NOMO-1 treated with DMSO at 0.1 percent for 48 hours (cell line): ENCODE data around the gene MEF2A.
A peak's percentile ranks its signal among the peaks of the same experiment; 100 is the strongest.

Source experiments
- DNase-seq: peaks from one replicate; lab custom pipeline; 2025; ENCODE audit not compliant: unreplicated experiment; lab: John Stamatoyannopoulos, UW

The MEF2A gene

DNA sequence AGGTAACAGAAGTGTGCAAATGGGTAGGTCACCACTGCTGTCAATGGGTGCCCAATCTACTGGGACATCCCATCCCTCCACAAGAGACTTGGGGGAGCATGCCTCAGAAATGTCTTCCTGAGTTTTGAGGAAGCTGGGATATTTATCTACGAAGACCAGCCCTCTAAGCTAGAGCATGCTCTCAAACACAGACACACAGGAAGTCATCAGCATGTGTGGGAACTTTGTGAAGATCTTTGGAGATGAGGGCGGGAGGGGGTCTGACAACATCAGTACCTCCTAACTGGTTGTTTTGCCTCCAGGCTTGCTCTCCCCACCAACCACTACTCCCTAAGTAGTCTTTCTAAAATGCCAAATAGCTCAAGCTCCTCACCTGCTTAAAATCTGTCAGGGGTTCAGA is 3.5 kb upstream of the MEF2A start:
- DNase-seq = no peak

DNA sequence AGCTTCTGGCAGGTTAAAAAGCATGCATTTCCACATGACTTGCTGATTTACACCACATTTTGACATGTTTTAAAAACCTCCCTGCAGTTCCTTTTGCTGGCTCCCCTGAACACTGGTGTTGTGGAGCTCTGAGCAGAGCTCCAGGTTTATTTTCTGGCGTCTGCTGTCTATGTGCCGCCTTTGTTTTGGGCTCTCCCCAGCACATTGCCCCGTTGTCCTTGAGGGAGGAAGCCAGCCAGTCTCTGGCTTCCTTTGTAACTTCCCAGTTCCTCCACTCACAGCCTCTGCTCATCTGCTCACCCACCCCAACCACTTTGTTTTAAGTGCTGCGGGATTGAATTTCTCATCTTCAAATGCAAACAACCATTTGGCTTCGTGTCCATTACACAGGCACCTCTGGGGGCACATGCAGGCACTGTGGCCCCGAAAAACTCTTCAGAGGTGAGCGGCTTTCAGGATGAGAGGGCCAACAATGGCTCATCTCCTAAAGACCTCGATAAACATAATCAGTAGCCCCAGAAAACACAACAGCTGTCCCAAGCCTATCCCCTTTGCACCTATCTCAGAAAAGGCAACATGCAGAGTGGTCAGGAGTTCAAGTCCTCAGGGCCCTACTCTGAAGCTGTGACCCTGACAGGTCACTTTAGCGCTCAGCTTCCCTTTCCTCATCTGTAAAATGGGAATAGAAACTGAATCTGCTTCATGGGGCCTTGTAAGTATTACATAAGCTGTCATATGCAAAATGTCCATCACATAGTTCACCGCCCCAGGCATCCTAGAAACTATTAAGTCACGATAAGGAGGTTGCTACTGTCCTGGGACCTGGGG is 1.3 kb upstream of the MEF2A start:
- DNase-seq = peak; percentile 63

DNA sequence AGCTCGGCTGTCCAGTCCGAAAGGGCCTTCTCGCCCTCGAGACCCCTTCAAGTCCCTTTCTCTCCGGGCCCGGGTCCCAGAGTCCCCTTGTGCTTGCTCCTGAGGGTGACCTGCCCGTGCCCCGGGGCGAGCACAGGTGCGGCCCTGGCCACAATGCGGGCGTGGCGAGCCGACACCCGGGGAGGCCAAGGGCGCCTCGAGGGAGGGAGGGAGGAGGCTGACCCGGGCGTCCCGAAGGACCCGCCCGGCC is 810 bp upstream of the MEF2A start:
- DNase-seq = no peak

- DNase-seq = peak; percentile 24
Observed at GRCh38 chr15:99566157-99566897, 543 bp downstream of the MEF2A start.

- DNase-seq = no peak
Observed at GRCh38 chr15:99568625-99569352, 3.0 kb downstream of the MEF2A start.

DNA sequence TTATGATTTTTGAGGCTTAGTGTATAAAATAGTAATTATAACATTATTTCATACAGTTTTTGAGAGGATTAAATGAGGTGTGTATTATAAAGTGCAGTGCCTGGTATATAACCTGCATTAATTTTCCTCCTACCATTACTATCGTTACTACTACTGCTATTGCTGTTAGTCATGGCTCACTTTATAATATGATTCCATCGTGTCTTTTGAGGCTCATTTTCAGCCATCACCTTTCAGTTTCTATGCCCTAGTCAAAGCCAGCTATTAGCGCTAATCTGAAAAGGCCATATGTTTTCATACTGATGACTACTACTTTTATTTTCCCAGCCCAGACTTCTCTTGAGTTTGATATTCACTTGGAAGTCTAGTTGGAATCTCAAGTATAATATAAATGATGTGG is 5.5 kb downstream of the MEF2A start:
- DNase-seq = no peak

- no peak for DNase-seq
Observed at GRCh38 chr15:99574048-99574447, 8.3 kb downstream of the MEF2A start.

GRCh38 chr15:99574502-99574901 is 8.7 kb downstream of the MEF2A start:
- DNase-seq = no peak

GRCh38 chr15:99578809-99579208 is 13.0 kb downstream of the MEF2A start:
- no peak for DNase-seq

DNA sequence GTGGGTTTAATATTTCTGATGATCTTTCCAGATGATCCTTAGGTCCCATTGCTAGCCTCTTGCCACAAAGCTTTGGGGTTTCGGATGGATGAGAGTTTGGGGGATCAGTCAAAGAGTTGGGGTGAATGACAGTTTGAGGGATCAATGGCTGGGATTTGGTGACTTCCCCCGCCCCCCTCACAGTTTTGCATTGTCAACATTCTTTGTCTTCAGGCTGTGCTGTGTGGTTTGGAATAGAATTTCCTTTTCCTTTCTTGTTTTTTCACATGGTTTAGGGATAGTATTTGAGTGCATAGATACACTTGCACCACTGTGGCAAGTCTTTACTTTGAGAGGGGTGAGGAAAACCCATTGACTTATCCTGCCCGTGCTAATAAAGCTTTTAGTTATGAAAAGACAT is 14.3 kb downstream of the MEF2A start:
- no peak for DNase-seq

- no peak for DNase-seq
Observed at GRCh38 chr15:99582508-99582960, 16.8 kb downstream of the MEF2A start.

DNA sequence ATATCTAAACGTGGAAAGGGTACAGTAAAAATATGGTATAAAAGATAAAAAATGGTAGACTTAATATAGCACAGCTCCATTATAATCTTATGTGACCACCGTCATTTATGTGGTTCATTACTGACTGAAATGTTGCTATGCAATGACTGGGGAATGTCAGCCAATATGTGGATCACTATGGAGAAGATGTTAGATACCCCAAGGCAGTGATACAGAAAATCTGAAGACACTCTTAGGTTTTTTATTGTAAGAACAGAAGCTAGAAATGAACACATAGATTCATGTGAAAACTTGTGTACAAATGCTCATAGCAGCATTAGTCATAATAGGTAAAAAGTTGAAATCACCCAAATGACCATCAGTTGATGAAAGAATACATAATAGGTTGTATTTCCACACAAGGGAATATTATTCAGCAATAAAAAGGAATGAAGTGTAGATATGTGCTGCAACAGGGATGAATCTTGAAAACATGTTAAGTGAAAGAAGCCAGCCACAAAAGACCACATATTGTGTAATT is 18.4 kb downstream of the MEF2A start:
- no peak for DNase-seq

DNA sequence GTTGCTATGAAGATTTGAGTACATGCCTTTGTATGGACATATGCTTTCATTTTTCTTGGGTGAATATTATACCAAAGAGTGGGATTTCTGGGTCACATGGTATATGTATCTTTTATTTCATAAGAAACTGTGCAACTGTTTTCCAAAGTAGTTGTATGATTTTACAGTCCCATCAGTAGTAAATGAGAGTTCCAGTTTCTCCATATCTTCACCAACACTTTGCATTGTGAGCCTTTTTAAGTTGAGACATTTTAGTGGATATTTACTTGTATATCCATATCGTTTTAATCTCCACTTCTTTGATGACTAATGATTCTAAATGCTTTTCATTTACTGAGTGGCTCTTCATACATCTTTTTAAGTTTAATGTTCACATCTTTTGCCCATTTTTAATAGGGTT is 20.3 kb downstream of the MEF2A start:
- no peak for DNase-seq

DNA sequence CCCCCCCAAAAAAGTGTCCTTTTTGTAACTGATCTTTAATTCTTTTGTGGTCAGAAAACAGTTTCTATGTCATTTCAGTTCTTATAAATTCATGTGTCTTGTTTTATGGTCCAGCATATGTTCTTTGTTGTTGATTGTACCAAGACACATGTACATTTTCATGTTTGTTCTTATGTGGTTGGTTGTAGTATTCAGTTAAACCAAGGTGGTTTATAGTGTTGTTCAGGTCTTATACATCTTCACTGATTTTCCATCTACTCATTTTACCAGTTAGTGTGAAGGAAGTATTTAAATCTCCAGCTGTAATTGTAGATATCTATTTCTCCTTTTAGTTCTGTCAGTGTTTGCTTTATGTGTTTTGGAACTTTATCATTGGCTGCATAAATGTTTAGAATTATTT is 24.0 kb downstream of the MEF2A start:
- DNase-seq = no peak

- DNase-seq = no peak
Observed at GRCh38 chr15:99590913-99591646, 25.3 kb downstream of the MEF2A start.

DNA sequence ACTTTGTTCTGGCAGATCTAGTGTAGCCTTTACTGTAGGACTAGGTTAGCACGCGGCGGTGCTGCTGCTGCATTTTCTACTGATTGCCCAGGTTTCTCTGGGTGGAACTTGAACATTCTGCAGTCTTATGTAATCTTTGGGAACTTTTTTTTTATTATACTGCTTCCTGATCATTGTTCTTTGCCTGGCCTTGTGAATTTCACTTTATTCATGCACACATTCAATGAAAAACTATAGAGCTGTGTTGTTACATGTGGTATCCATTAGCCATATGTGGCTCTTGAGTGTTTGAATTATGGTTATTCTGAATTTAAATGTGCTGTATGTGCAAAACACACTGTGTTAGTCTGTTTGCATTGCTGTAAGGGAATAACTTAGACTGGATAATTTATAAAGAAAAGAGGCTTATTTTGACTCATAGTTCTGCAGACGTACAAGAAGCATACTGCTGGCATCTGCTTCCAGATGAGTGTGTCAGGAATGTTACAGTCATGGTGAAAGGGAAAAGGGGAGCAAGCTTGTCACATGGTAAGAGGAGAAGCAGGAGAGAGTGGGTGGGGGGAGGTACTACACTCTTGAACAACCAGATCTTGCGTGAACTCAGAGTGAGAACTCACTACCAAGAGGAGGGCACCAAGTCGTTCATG is 26.5 kb downstream of the MEF2A start:
- no peak for DNase-seq

DNA sequence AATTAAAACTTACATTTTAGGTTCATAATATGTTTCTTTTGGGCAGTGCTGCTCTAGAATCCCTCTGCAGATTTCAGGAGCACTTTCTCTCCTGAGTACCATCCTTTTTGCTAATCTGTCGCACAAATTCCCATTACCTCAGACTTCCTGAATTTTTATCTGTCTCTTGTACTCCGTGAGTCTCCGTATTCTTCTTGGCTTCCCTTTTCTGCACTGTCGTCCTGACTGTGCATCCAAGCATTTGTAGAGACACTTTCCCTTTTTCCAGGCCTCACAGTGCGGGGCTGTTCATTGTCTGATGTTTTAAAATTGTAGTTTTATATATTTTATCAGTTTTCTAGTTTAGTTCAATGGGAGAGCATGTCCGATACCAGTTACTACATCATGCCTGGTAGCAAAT is 27.3 kb downstream of the MEF2A start:
- no peak for DNase-seq

DNA sequence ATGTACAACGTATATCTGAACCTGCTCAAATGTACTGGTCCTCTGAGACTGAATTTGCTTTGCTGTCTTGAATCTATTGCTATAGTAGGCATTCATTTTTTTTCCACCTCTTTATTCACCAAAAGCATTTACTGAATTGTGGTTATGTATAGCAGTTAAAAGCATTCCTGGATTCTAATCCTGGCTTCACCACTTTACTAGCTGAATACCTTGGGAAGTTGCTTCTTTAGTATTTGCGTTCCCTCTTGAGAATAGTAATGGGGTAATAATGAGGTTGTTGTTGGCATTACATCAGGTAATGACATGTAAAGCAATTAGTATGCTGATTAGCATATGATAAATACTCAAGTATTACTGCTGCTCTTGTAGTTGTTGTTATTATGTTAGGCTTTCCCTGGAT is 29.1 kb downstream of the MEF2A start:
- DNase-seq = no peak

- DNase-seq = no peak
Observed at GRCh38 chr15:99598296-99598695, 32.5 kb downstream of the MEF2A start.

DNA sequence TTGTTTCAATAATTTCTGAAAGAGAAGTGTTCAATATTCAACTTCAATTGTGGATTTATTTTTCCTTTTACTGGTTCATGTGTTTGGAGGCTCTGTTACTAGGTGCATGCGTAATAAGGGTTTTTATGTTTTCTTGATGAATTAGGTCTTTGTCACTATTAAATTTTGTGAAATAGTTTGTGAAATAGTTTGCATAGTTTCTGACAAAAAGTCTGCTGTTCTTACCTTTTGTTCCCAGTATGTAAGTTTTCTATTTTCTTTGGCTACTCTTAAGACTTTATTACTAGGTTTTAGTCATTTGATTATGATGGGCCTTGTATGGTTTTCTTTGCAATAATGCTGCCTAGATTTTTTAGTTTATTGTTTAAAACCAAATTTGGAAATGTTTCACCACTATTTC is 38.0 kb downstream of the MEF2A start:
- no peak for DNase-seq

GRCh38 chr15:99604865-99605264 is 39.1 kb downstream of the MEF2A start:
- DNase-seq = no peak
